Hepatocyte (in vitro differentiated cells): ENCODE results near the gene PTPRD. TPM values are rescaled to one million over a fixed set of nuclear protein-coding genes. Genes with fewer than 3 reads are reported as not detected.

Experiments used
- DNase-seq: peaks from one replicate; pipeline ENCODE4 v3.0.0-alpha.2; 2016; ENCODE audit warnings: low spot score
- H2AFZ ChIP-seq: fragments of 200-600 bp; sonication (generic); 2 replicates; pipeline ENCODE4 v1.6.0; 2016; ENCODE audit warnings: antibody characterized with exemption, mild to moderate bottlenecking
- H3K27ac ChIP-seq: fragments of 200-600 bp; sonication (generic); 2 replicates; pipeline ENCODE4 v1.5.1; 2016; ENCODE audit warnings: mild to moderate bottlenecking
- H3K27me3 ChIP-seq: fragments of 200-600 bp; sonication (generic); 2 replicates; pipeline ENCODE4 v1.6.1; 2016
- H3K36me3 ChIP-seq: fragments of 200-600 bp; sonication (generic); replicated peaks from 2 replicates; pipeline ENCODE4 v1.5.1; 2016; ENCODE audit warnings: low read depth; ENCODE audit not compliant: insufficient read depth
- H3K4me1 ChIP-seq: fragments of 200-600 bp; sonication (generic); 2 replicates; pipeline ENCODE4 v1.5.1; 2016; ENCODE audit warnings: mild to moderate bottlenecking, moderate library complexity; ENCODE audit not compliant: insufficient read depth
- H3K4me2 ChIP-seq: fragments of 200-600 bp; sonication (generic); 2 replicates; pipeline ENCODE4 v1.6.0; 2016
- H3K4me3 ChIP-seq: fragments of 200-600 bp; sonication (generic); 2 replicates; pipeline ENCODE4 v1.5.1; 2016; ENCODE audit warnings: mild to moderate bottlenecking
- H3K79me2 ChIP-seq: fragments of 200-600 bp; sonication (generic); 2 replicates; pipeline ENCODE4 v1.6.0; 2017; ENCODE audit warnings: mild to moderate bottlenecking
- H3K9me2 ChIP-seq: fragments of 200-600 bp; sonication (generic); replicated peaks from 2 replicates; pipeline ENCODE4 v1.6.0; 2017; ENCODE audit warnings: mild to moderate bottlenecking; ENCODE audit not compliant: insufficient read depth
- H3K9me3 ChIP-seq: fragments of 200-600 bp; sonication (generic); 2 replicates; pipeline ENCODE4 v1.5.1; 2016; ENCODE audit warnings: low read depth, mild to moderate bottlenecking
- H4K20me1 ChIP-seq: fragments of 200-600 bp; sonication (generic); 2 replicates; pipeline ENCODE4 v1.6.0; 2016; ENCODE audit warnings: mild to moderate bottlenecking; ENCODE audit not compliant: insufficient read depth, poor library complexity, severe bottlenecking
- CTCF ChIP-seq: fragments of 200-600 bp; sonication (generic); IDR thresholded peaks from 2 replicates; pipeline ENCODE4 v1.5.1; 2016; ENCODE audit warnings: antibody characterized with exemption, mild to moderate bottlenecking; ENCODE audit not compliant: poor library complexity
- EZH2 ChIP-seq: fragments of 200-600 bp; sonication (generic); IDR thresholded peaks from 2 replicates; pipeline ENCODE4 v1.6.1; 2016; ENCODE audit warnings: antibody characterized with exemption, mild to moderate bottlenecking, borderline replicate concordance
- EZH2phosphoT487 ChIP-seq: fragments of 200-600 bp; sonication (generic); IDR thresholded peaks from one replicate; pipeline ENCODE4 v1.6.1; 2018; ENCODE audit warnings: antibody characterized with exemption, mild to moderate bottlenecking, low read depth, moderate library complexity; ENCODE audit not compliant: unreplicated experiment, severe bottlenecking
- WGBS: methylation state at CpG from one replicate; pipeline ENCODE4 v1.1.6; 2016; ENCODE audit warnings: low lambda C conversion rate; ENCODE audit errors: missing lambda C conversion rate; 5-methylcytosine and 5-hydroxymethylcytosine counted together
- polyA plus RNA-seq: library from polyadenylated mRNA; unstranded; fragments of >200 nt; fragmentation: Nextera tagmentation; extraction: Ambion mirVana; gene quantifications from 2 replicates; pipeline ENCODE4 v1.2.1, GENCODE V29; 2016
- total RNA-seq: library from RNA; depleted of rRNA; stranded (reverse); fragments of >200 nt; gene quantifications from 2 replicates; pipeline ENCODE4 v1.2.3, GENCODE V29; 2014

The PTPRD gene
- total and polyA plus RNA-seq, 2 experiments from 2014 or later = 6.5 to 77.6 TPM

GRCh38 chr9:9223175-9223574 is 1389.6 kb downstream of the PTPRD start:
- Histone ChIP-seq H3K4me1 (no peaks in the 10 kb centered on the region), H3K27me3 (no peaks in the 10 kb centered on the region), H3K4me3 (no peak overlapping the region), H3K36me3 (no peaks in the 10 kb centered on the region), H3K9me3 (no peaks in the 10 kb centered on the region), H3K79me2 (no peaks in the 10 kb centered on the region), H3K9me2 (no peaks in the 10 kb centered on the region), H2AFZ (no peak overlapping the region), H3K27ac (no peak overlapping the region), H3K4me2 (no peak overlapping the region), H4K20me1 (no peaks in the 10 kb centered on the region)
- TF ChIP-seq EZH2 (no peak), EZH2phosphoT487 (no peak), CTCF (no peak)
- no peak for DNase-seq

GRCh38 chr9:9222730-9223129 is 1390.1 kb downstream of the PTPRD start:
- no peak for DNase-seq
- Histone ChIP-seq H3K9me3 (no peaks in the 10 kb centered on the region), H3K27me3 (no peaks in the 10 kb centered on the region), H3K4me2 (no peak overlapping the region), H3K4me1 (no peaks in the 10 kb centered on the region), H3K36me3 (no peaks in the 10 kb centered on the region), H3K4me3 (no peak overlapping the region), H2AFZ (no peak overlapping the region), H3K9me2 (no peaks in the 10 kb centered on the region), H4K20me1 (no peaks in the 10 kb centered on the region), H3K27ac (no peak overlapping the region), H3K79me2 (no peaks in the 10 kb centered on the region)
- no peak for TF ChIP-seq EZH2phosphoT487
- TF ChIP-seq CTCF = no peak
- TF ChIP-seq EZH2 = no peak
- 97% methylated on average over 1 of the region's 1 CpG for WGBS

GRCh38 chr9:9216934-9217333 is 1395.9 kb downstream of the PTPRD start:
- TF ChIP-seq EZH2phosphoT487 = no peak
- TF ChIP-seq EZH2 = no peak
- TF ChIP-seq CTCF = no peak
- H3K4me2 ChIP-seq = no peak overlapping the region
- WGBS = 100% methylated on average over 2 of the region's 2 CpGs
- no peaks in the 10 kb centered on the region for H3K4me1 ChIP-seq
- no peak overlapping the region for H3K27ac ChIP-seq
- H3K9me2 ChIP-seq = no peaks in the 10 kb centered on the region
- H2AFZ ChIP-seq = no peak overlapping the region
- H3K9me3 ChIP-seq = no peaks in the 10 kb centered on the region
- H3K79me2 ChIP-seq = no peaks in the 10 kb centered on the region
- H3K27me3 ChIP-seq = no peaks in the 10 kb centered on the region
- H3K36me3 ChIP-seq = no peaks in the 10 kb centered on the region
- H4K20me1 ChIP-seq = no peaks in the 10 kb centered on the region
- DNase-seq = no peak
- no peak overlapping the region for H3K4me3 ChIP-seq

- H4K20me1 ChIP-seq = no peaks in the 10 kb centered on the region
- H3K27me3 ChIP-seq = no peaks in the 10 kb centered on the region
- H3K4me1 ChIP-seq = no peaks in the 10 kb centered on the region
- no peaks in the 10 kb centered on the region for H3K9me2 ChIP-seq
- H3K4me3 ChIP-seq = no peak overlapping the region
- H2AFZ ChIP-seq = no peak overlapping the region
- H3K9me3 ChIP-seq = no peaks in the 10 kb centered on the region
- no peaks in the 10 kb centered on the region for H3K36me3 ChIP-seq
- H3K27ac ChIP-seq = no peak overlapping the region
- no peak for TF ChIP-seq EZH2phosphoT487
- TF ChIP-seq CTCF = no peak
- no peak for TF ChIP-seq EZH2
- DNase-seq = peak; percentile 6
- no peak overlapping the region for H3K4me2 ChIP-seq
- 84% methylated on average over 2 of the region's 2 CpGs for WGBS
- H3K79me2 ChIP-seq = no peaks in the 10 kb centered on the region
Measured at GRCh38 chr9:9215050-9215449, 1397.8 kb downstream of the PTPRD start.
